ENCODE results near the gene RDH5. TPM values are rescaled to one million over a fixed set of nuclear protein-coding genes. Genes with fewer than 3 reads are reported as not detected.

The RDH5 gene
- polyA plus RNA-seq, 1 donor from 2014 or later, result 3.4 TPM

DNA sequence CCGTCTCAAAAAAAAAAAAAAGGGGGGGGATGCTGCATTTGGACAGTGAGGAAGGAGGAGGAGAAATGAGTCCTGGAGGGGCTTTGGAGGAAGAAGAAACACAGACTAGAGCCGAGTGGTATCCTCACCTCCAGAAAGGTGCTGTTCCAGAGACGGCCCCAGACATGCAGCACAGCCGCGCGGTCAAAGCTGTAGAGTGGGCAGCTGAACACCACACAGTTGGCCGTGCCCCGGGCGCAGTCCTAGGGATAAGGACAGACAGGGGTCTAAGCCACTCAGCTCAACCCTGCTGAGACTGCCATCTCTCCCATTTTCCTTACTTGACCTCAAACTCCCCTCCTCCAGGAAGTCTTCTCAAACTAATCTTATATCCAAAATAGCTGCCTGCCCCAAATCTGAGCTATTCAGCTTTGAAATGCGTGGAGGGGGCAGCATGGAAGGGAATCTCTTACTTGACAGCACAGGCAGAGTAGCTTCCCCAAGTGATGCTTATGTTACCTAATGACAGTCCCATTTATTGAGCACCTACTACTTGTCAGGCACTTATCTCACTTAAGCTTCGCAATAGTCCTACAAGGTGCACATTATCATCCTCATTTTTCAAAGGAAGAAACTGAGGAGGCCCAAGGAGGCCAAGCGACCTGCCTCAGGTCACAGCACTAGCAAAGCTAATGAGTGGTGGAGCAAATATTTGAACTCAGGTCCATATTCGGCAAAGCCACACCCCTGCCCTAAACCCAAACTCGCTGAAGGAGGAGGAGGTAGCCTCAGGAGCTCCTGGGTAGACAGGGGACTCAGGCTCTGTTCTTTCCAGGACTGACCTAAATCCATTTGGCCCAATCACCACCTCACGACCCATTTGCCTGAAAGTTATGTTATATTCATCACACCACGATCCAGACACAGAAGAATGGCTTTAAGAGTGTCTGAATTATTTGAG, 31.2 kb upstream of the RDH5 start:
- Histone ChIP-seq H3K4me2 (ENCODE audit: low read length) (no peak overlapping the region), H3K9ac (ENCODE audit: low read length) (no peak overlapping the region), H3K27ac (ENCODE audit: low read length) (no peak overlapping the region), H3K27me3 (ENCODE audit: insufficient read depth, low read depth, low read length) (no peaks in the 10 kb centered on the region), H3K4me3 (ENCODE audit: low read length) (no peak overlapping the region), H4K20me1 (ENCODE audit: insufficient read depth) (no peaks in the 10 kb centered on the region), H3K79me2 (replicated peaks; ENCODE audit: insufficient read depth, low read length) (no peaks in the 10 kb centered on the region), H3K9me2 (ENCODE audit: insufficient read depth, low read length) (no peaks in the 10 kb centered on the region), H3K36me3 (ENCODE audit: insufficient read depth, low read length) (no peaks in the 10 kb centered on the region), H3F3A (ENCODE audit: insufficient read depth, low read length, poor library complexity, severe bottlenecking) (no peaks in the 10 kb centered on the region), H2AFZ (ENCODE audit: low read depth, low read length) (no peak overlapping the region), H3K9me3 (ENCODE audit: low read length) (no peaks in the 10 kb centered on the region)
- TF ChIP-seq EZH2 (IDR thresholded peaks at IDR 0.05; ENCODE audit: borderline replicate concordance, insufficient read depth, low read length, poor library complexity, severe bottlenecking) (no peak), REST (IDR thresholded peaks at IDR 0.05; ENCODE audit: borderline replicate concordance) (no peak), CTCF (IDR thresholded peaks at IDR 0.05; ENCODE audit: poor library complexity, severe bottlenecking) (no peak), RAD21 (conservative IDR thresholded peaks at IDR 0.05) (no peak)

DNA sequence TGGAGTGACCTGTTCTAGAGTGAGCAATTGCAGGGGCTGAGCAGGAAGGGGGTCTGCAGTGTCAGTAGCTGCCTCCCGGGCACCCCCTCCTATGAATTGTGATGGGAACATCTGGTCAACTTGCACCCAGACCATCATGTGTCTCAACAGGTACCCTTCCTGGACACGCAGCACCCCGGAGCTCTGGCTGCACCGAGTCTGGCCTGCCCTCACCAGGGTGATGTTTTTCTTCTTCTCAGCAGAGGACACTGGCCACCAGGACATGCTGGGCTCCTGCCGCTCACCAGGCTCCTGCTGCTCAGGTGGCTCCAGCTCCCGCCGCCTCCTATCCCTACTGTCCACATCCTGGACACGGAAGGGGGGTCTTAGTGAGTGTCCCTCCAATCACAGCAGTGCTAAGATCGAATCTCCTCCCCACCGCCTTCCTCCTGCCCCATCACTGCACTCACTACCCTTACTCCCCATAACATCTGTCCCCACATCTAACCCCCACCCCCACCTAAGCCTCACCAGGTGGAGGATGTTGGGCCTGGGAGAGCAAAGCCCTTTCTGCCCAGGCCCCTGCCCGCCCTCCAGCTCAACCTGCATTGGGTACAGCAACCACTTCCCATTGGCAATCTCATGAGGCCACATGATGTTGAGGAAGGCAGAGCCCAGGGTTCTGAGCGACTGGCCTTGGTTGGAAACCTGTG, 27.4 kb upstream of the RDH5 start:
- Histone ChIP-seq H3K4me2 (ENCODE audit: low read length) (no peak overlapping the region), H2AFZ (ENCODE audit: low read depth, low read length) (no peak overlapping the region), H4K20me1 (ENCODE audit: insufficient read depth) (no peaks in the 10 kb centered on the region), H3K36me3 (ENCODE audit: insufficient read depth, low read length) (no peaks in the 10 kb centered on the region), H3K27ac (ENCODE audit: low read length) (no peak overlapping the region), H3K4me3 (ENCODE audit: low read length) (no peak overlapping the region), H3K79me2 (replicated peaks; ENCODE audit: insufficient read depth, low read length) (no peaks in the 10 kb centered on the region), H3K9me2 (ENCODE audit: insufficient read depth, low read length) (no peaks in the 10 kb centered on the region), H3K9me3 (ENCODE audit: low read length) (no peaks in the 10 kb centered on the region), H3K9ac (ENCODE audit: low read length) (no peak overlapping the region), H3F3A (ENCODE audit: insufficient read depth, low read length, poor library complexity, severe bottlenecking) (no peaks in the 10 kb centered on the region), H3K27me3 (ENCODE audit: insufficient read depth, low read depth, low read length) (no peaks in the 10 kb centered on the region)
- TF ChIP-seq EP300 (conservative IDR thresholded peaks at IDR 0.05; ENCODE audit: poor library complexity, severe bottlenecking), result no peak
- TF ChIP-seq CTCF (IDR thresholded peaks at IDR 0.05; ENCODE audit: poor library complexity, severe bottlenecking), result no peak
- TF ChIP-seq POLR2AphosphoS5 (IDR thresholded peaks at IDR 0.05), result no peak
- no peak for TF ChIP-seq MXI1 (conservative IDR thresholded peaks at IDR 0.05; ENCODE audit: poor library complexity, severe bottlenecking)
- TF ChIP-seq EZH2 (IDR thresholded peaks at IDR 0.05; ENCODE audit: borderline replicate concordance, insufficient read depth, low read length, poor library complexity, severe bottlenecking), result no peak
- TF ChIP-seq RAD21 (conservative IDR thresholded peaks at IDR 0.05), result no peak
- TF ChIP-seq TAF1 (IDR thresholded peaks at IDR 0.05; ENCODE audit: low read depth), result no peak
- no peak for TF ChIP-seq REST (IDR thresholded peaks at IDR 0.05; ENCODE audit: borderline replicate concordance)
- no peak for TF ChIP-seq SMC3 (conservative IDR thresholded peaks at IDR 0.05; ENCODE audit: poor library complexity)

Measured in neural cell (in vitro differentiated cells).